ENCODE data around the gene CRAMP1. TPM values are rescaled to one million over a fixed set of nuclear protein-coding genes. Genes with fewer than 3 reads are reported as not detected.

CRAMP1 gene
- total and polyA plus RNA-seq, 2 donors = 4.7 to 12.2 TPM

DNA sequence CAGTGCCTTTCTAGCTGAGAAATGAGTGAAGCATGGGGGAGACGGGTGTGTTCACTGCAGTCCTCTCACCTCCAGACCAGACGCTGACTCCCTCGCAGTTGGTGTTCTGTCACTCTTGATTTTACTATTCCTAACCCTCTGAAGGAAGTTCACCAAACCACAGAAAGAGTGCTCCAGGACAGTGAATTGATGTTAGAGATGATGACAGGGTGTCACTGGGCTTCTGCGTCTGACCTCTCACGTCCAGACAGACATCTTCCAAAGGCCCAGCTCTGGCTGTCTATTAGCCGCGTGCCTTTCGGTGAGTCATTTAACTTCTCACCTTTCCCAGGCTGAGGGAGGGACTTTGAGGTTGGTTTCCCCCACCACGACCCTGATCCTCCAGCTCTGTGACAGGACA, 8.2 kb downstream of the CRAMP1 start:
- 97% methylated on average over 9 of the region's 9 CpGs for WGBS
- peaks cover 1 to 5% of the 10 kb centered on the region in 2 donors for H3K4me1 ChIP-seq (ENCODE audit: control insufficient read depth in 2 of 2, insufficient read depth in 2 of 2, low read length in 2 of 2)
- no peak overlapping the region for H3K4me3 ChIP-seq (ENCODE audit: low read length in 2 of 2)
- no peak overlapping the region for H3K27ac ChIP-seq (ENCODE audit: low read depth in 1 of 2, low read length in 1 of 2)
- peaks cover 0 to 1% of the 10 kb centered on the region in 2 donors for H3K27me3 ChIP-seq (ENCODE audit: control insufficient read depth in 2 of 2, insufficient read depth in 1 of 2, low read length in 1 of 2)
- H3K36me3 ChIP-seq (ENCODE audit: control insufficient read depth in 2 of 2, insufficient read depth in 2 of 2, low read length in 1 of 2) = peaks cover 65% of the 10 kb centered on the region in 2 donors
- no peak for DNase-seq (ENCODE audit: low read depth in 6 of 9, low spot score in 9 of 9)
- H3K9me3 ChIP-seq (ENCODE audit: control insufficient read depth in 2 of 2, insufficient read depth in 1 of 2, low read length in 1 of 2) = no peaks in the 10 kb centered on the region

DNA sequence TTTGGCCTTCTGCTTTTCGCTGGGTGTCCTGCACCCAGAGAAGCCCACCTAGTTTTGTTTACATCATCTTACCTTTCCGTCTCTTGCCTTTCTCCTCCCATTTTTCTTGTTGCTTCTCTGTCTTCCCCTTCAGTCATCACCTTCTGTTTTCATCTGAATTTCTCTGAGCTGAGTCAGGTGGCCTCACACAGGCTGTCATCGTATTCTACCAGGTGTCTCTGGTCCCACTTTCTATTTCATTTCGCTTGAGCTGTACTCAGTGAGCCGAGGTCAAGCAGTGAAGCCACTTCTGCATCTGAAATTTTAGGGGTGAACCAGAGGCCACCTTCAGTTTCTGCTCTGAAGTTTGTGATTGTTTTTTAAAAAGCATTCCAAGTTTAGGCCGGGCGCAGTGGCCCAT, 9.7 kb downstream of the CRAMP1 start:
- Histone ChIP-seq H3K4me1 (ENCODE audit: control insufficient read depth in 2 of 2, insufficient read depth in 2 of 2, low read length in 2 of 2) (no peaks in the 10 kb centered on the region), H3K27ac (ENCODE audit: low read depth in 1 of 2, low read length in 1 of 2) (no peak overlapping the region), H3K36me3 (ENCODE audit: control insufficient read depth in 2 of 2, insufficient read depth in 2 of 2, low read length in 1 of 2) (peaks cover 74 to 75% of the 10 kb centered on the region in 2 donors), H3K27me3 (ENCODE audit: control insufficient read depth in 2 of 2, insufficient read depth in 1 of 2, low read length in 1 of 2) (no peaks in the 10 kb centered on the region), H3K4me3 (ENCODE audit: low read length in 2 of 2) (no peak overlapping the region), H3K9me3 (ENCODE audit: control insufficient read depth in 2 of 2, insufficient read depth in 1 of 2, low read length in 1 of 2) (no peaks in the 10 kb centered on the region)
- no peak for DNase-seq (ENCODE audit: low read depth in 6 of 9, low spot score in 9 of 9)
- WGBS = 92% methylated on average over 7 of the region's 7 CpGs

DNA sequence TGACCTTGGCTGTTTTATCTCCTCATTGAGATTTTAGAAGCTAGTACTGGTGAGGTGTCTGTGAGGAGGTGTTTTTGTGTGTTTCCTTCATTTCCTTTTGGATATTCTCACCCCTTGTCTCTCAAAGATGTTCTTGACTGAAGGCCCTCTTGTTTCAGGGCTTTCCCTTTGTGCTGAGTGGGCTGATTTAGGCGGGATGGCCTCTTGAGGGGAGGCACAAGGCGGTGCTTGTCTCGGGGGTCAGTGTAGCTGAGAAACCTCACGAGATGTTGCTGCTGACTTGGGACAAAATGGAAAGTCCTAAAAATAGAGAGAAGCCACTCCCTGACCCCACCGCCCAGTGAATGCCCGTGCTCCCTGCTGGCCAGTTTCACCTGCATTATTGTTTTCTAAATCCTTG, 14.2 kb downstream of the CRAMP1 start:
- no peak for DNase-seq (ENCODE audit: low read depth in 6 of 9, low spot score in 9 of 9)
- H3K9me3 ChIP-seq (ENCODE audit: control insufficient read depth in 2 of 2, insufficient read depth in 1 of 2, low read length in 1 of 2) = no peaks in the 10 kb centered on the region
- peaks cover 69 to 70% of the 10 kb centered on the region in 2 donors for H3K36me3 ChIP-seq (ENCODE audit: control insufficient read depth in 2 of 2, insufficient read depth in 2 of 2, low read length in 1 of 2)
- no peaks in the 10 kb centered on the region for H3K27me3 ChIP-seq (ENCODE audit: control insufficient read depth in 2 of 2, insufficient read depth in 1 of 2, low read length in 1 of 2)
- H3K4me3 ChIP-seq (ENCODE audit: low read length in 2 of 2) = no peak overlapping the region
- 96% methylated on average over 6 of the region's 6 CpGs for WGBS
- no peak overlapping the region for H3K27ac ChIP-seq (ENCODE audit: low read depth in 1 of 2, low read length in 1 of 2)
- no peaks in the 10 kb centered on the region for H3K4me1 ChIP-seq (ENCODE audit: control insufficient read depth in 2 of 2, insufficient read depth in 2 of 2, low read length in 2 of 2)

DNA sequence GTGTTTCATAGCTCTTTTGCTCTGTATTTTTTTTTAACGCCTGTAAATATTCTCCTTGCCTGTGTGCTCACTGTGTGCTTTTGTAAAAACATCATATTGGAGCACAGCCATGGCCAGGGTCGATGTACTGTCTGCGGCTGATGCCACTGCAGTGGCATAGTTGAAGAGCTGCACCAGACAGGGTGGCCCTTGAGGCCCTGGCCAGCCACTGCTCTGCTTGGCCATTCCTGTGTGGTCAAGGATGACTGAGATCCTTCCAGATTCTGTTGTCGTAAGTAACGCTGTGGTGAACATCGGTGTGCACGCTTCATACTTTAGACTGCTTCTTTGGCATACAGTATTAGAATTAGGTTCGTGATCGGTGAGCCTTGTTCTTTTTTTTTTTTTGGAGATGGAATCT, 14.6 kb downstream of the CRAMP1 start:
- no peaks in the 10 kb centered on the region for H3K4me1 ChIP-seq (ENCODE audit: control insufficient read depth in 2 of 2, insufficient read depth in 2 of 2, low read length in 2 of 2)
- no peak for DNase-seq (ENCODE audit: low read depth in 6 of 9, low spot score in 9 of 9)
- H3K27ac ChIP-seq (ENCODE audit: low read depth in 1 of 2, low read length in 1 of 2) = no peak overlapping the region
- H3K9me3 ChIP-seq (ENCODE audit: control insufficient read depth in 2 of 2, insufficient read depth in 1 of 2, low read length in 1 of 2) = no peaks in the 10 kb centered on the region
- peaks cover 70 to 71% of the 10 kb centered on the region in 2 donors for H3K36me3 ChIP-seq (ENCODE audit: control insufficient read depth in 2 of 2, insufficient read depth in 2 of 2, low read length in 1 of 2)
- WGBS = 98% methylated on average over 9 of the region's 9 CpGs
- no peak overlapping the region for H3K4me3 ChIP-seq (ENCODE audit: low read length in 2 of 2)
- no peaks in the 10 kb centered on the region for H3K27me3 ChIP-seq (ENCODE audit: control insufficient read depth in 2 of 2, insufficient read depth in 1 of 2, low read length in 1 of 2)

DNA sequence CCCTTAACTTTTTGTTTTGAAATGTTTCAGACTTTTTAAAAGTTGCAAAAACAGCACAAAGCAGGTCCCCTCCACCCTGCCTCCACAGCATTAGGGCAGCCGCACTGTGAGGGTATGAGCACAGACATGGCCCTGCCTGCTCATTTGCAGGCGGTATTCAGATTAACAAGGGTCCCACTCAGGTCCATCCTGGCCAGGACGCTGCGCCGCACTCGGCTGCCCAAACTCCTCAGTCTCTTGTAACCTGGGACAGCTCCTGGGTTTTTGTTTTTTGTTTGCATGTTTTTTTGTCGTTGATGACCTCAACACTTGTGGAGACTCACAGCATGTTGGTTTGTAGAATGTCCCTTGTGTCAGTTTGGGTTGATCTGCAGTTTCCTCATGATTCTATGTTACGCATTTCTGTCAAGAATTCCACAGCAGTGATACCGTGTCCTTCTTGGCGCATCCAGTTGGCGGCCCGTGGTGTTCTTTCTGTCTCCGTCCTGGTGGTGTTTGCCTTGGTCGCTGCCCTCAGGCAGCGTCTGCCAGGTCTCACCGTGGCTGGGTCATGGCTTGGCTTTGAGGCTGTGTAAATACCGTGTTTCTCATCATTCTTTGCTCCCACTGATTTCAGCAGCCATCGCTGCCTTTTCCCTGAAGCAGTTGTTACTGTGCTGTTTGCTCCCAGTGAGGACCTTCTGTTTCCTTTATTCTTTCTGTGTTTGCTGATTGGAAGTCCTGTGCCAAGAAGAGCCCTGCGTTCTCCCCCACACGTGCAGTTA, 18.5 kb downstream of the CRAMP1 start:
- Histone ChIP-seq H3K4me1 (ENCODE audit: control insufficient read depth in 2 of 2, insufficient read depth in 2 of 2, low read length in 2 of 2) (no peaks in the 10 kb centered on the region), H3K4me3 (ENCODE audit: low read length in 2 of 2) (no peak overlapping the region), H3K27ac (ENCODE audit: low read depth in 1 of 2, low read length in 1 of 2) (no peak overlapping the region), H3K9me3 (ENCODE audit: control insufficient read depth in 2 of 2, insufficient read depth in 1 of 2, low read length in 1 of 2) (no peaks in the 10 kb centered on the region), H3K27me3 (ENCODE audit: control insufficient read depth in 2 of 2, insufficient read depth in 1 of 2, low read length in 1 of 2) (no peaks in the 10 kb centered on the region), H3K36me3 (ENCODE audit: control insufficient read depth in 2 of 2, insufficient read depth in 2 of 2, low read length in 1 of 2) (peaks cover 82 to 90% of the 10 kb centered on the region in 2 donors)
- 96% methylated on average over 20 of the region's 20 CpGs for WGBS
- DNase-seq (ENCODE audit: low read depth in 6 of 9, low spot score in 9 of 9) = no peak

DNA sequence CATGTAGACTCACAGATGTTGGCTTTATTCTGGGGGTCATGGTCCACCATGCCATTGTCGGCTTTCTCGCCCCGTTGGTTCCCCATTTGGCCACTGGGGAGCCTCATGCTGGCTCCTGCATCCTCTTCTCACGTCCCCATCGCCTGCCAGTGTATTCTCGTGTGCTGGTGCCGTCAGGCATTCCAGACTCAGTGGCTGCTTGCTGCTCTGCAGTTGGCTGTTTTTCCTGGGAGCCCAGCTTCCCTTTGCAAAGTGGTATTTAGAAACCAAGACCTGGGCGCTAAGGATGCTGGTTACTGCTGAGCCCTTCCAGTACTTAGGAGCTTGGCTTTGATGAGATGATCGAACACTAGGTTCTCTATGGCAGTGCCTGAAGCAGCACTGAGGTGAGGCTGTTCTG, 19.1 kb downstream of the CRAMP1 start:
- H3K4me3 ChIP-seq (ENCODE audit: low read length in 2 of 2) = no peak overlapping the region
- peaks cover 80 to 87% of the 10 kb centered on the region in 2 donors for H3K36me3 ChIP-seq (ENCODE audit: control insufficient read depth in 2 of 2, insufficient read depth in 2 of 2, low read length in 1 of 2)
- no peaks in the 10 kb centered on the region for H3K9me3 ChIP-seq (ENCODE audit: control insufficient read depth in 2 of 2, insufficient read depth in 1 of 2, low read length in 1 of 2)
- no peak for DNase-seq (ENCODE audit: low read depth in 6 of 9, low spot score in 9 of 9)
- H3K27me3 ChIP-seq (ENCODE audit: control insufficient read depth in 2 of 2, insufficient read depth in 1 of 2, low read length in 1 of 2) = no peaks in the 10 kb centered on the region
- H3K4me1 ChIP-seq (ENCODE audit: control insufficient read depth in 2 of 2, insufficient read depth in 2 of 2, low read length in 2 of 2) = no peaks in the 10 kb centered on the region
- no peak overlapping the region for H3K27ac ChIP-seq (ENCODE audit: low read depth in 1 of 2, low read length in 1 of 2)
- 98% methylated on average over 9 of the region's 9 CpGs for WGBS

DNA sequence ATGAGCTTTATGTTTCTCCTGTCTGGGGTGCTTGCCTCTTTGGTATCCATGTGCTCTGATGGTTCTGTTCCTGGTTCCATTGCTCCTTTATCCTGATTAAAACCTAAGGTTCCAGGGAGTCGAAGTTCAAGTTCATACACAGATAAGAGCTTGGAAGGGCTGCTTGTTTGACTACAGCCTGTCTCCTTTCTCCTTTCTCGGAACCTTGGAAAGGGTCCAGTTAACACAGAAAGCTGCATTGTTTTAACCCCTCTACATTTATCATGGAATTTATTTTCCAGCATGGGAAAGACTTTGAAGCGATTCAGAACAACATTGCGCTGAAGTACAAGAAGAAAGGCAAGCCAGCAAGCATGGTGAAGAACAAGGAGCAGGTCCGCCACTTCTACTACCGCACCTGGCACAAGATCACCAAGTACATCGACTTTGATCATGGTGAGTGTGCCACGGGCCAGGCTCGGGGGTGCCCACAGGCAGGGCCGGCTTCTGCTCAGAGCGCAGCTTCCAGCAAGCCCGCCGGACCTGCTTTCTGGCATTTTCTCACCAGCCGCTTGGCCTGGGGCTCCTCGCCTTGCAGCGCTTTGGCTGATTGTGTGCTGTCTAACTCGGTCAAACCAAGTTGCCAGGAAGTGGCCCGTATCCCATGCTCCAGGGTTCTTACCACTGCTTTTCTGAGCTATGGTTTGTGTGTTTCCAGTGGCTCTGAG, 19.9 kb downstream of the CRAMP1 start:
- no peaks in the 10 kb centered on the region for H3K4me1 ChIP-seq (ENCODE audit: control insufficient read depth in 2 of 2, insufficient read depth in 2 of 2, low read length in 2 of 2)
- H3K4me3 ChIP-seq (ENCODE audit: low read length in 2 of 2) = no peak overlapping the region
- H3K9me3 ChIP-seq (ENCODE audit: control insufficient read depth in 2 of 2, insufficient read depth in 1 of 2, low read length in 1 of 2) = no peaks in the 10 kb centered on the region
- no peak overlapping the region for H3K27ac ChIP-seq (ENCODE audit: low read depth in 1 of 2, low read length in 1 of 2)
- DNase-seq (ENCODE audit: low read depth in 6 of 9, low spot score in 9 of 9) = no peak
- H3K27me3 ChIP-seq (ENCODE audit: control insufficient read depth in 2 of 2, insufficient read depth in 1 of 2, low read length in 1 of 2) = no peaks in the 10 kb centered on the region
- peaks cover 71 to 85% of the 10 kb centered on the region in 2 donors for H3K36me3 ChIP-seq (ENCODE audit: control insufficient read depth in 2 of 2, insufficient read depth in 2 of 2, low read length in 1 of 2)
- WGBS = 97% methylated on average over 18 of the region's 18 CpGs

DNA sequence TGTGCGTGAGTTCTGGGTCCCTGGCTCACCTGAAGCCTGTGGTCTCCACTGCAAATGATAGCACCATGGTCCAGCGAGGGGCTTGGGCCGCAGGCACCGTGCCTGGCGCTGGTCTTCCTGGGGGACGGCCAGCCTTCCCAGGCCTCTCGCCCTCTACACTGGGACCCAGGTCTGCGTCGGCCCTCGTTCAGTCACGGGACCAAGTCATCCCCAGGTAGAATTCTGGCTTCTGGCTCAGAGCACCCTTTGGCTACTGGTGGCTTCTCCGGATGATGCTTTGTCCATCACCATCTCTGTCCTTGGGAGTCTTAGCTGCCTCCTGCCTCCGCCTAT, 20.4 kb downstream of the CRAMP1 start:
- Histone ChIP-seq H3K4me3 (ENCODE audit: low read length in 2 of 2) (no peak overlapping the region), H3K27ac (ENCODE audit: low read depth in 1 of 2, low read length in 1 of 2) (no peak overlapping the region), H3K4me1 (ENCODE audit: control insufficient read depth in 2 of 2, insufficient read depth in 2 of 2, low read length in 2 of 2) (no peaks in the 10 kb centered on the region), H3K9me3 (ENCODE audit: control insufficient read depth in 2 of 2, insufficient read depth in 1 of 2, low read length in 1 of 2) (no peaks in the 10 kb centered on the region), H3K36me3 (ENCODE audit: control insufficient read depth in 2 of 2, insufficient read depth in 2 of 2, low read length in 1 of 2) (peaks cover 73 to 85% of the 10 kb centered on the region in 2 donors), H3K27me3 (ENCODE audit: control insufficient read depth in 2 of 2, insufficient read depth in 1 of 2, low read length in 1 of 2) (no peaks in the 10 kb centered on the region)
- WGBS = 98% methylated on average over 13 of the region's 13 CpGs
- DNase-seq (ENCODE audit: low read depth in 6 of 9, low spot score in 9 of 9) = no peak

DNA sequence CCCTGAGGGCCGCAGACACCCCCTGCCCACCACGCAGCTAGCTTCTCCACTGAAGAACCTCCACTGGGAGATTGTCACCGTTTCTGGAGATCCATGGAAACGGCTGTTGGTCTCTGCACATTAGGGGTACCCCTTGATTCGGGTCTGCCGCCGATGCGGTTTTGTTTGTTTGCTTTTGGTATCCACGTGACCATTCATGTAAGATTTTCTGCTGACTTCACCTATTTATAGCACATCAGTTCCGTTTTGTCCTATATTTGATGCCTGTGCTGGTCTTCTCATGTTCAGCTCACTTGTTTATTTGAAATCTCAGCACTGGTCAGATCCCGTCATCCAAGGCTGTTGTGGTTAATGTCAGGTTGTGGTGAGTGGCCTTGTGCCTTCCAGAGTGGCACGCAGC, 21.1 kb downstream of the CRAMP1 start:
- no peaks in the 10 kb centered on the region for H3K9me3 ChIP-seq (ENCODE audit: control insufficient read depth in 2 of 2, insufficient read depth in 1 of 2, low read length in 1 of 2)

More for the DNA sequence above, 21.1 kb downstream of the CRAMP1 start:
- H3K36me3 ChIP-seq (ENCODE audit: control insufficient read depth in 2 of 2, insufficient read depth in 2 of 2, low read length in 1 of 2) = peaks cover 76 to 90% of the 10 kb centered on the region in 2 donors
- H3K27me3 ChIP-seq (ENCODE audit: control insufficient read depth in 2 of 2, insufficient read depth in 1 of 2, low read length in 1 of 2) = no peaks in the 10 kb centered on the region
- WGBS = 98% methylated on average over 12 of the region's 12 CpGs
- H3K27ac ChIP-seq (ENCODE audit: low read depth in 1 of 2, low read length in 1 of 2) = no peak overlapping the region
- no peak overlapping the region for H3K4me3 ChIP-seq (ENCODE audit: low read length in 2 of 2)
- no peaks in the 10 kb centered on the region for H3K4me1 ChIP-seq (ENCODE audit: control insufficient read depth in 2 of 2, insufficient read depth in 2 of 2, low read length in 2 of 2)
- no peak for DNase-seq (ENCODE audit: low read depth in 6 of 9, low spot score in 9 of 9)

Measured in thymus (tissue), 11 donors.